Lung (tissue), 12 donors: ENCODE results near the gene EHBP1. TPM values are rescaled to one million over a fixed set of nuclear protein-coding genes. Genes with fewer than 3 reads are reported as not detected.

Experiments
- ATAC-seq: fragments of 200-7000 bp; cut with Tn5 transposase; one replicate; pipeline ENCODE4 v1.9.1; 2020; ENCODE audit warnings: moderate number of reproducible peaks; ENCODE audit not compliant: insufficient read depth, low FRiP score
- DNase-seq, 3 donors: peaks; one replicate each; pipeline ENCODE4 v3.0.0-alpha.2; 2013 to 2017
- H3K27ac ChIP-seq, 2 donors: one replicate each; pipeline ENCODE4 v1.5.1; 2013; ENCODE audit warnings: mild to moderate bottlenecking in 2 of 2, moderate library complexity in 2 of 2, control low read depth in 1 of 2, inconsistent platforms in 1 of 2, low read depth in 1 of 2, low read length in 1 of 2
- H3K27me3 ChIP-seq, 3 donors: one replicate each; pipeline ENCODE4 v1.5.1; 2013; ENCODE audit warnings: low read length in 2 of 3; ENCODE audit not compliant: control insufficient read depth in 3 of 3, insufficient read depth in 3 of 3
- H3K36me3 ChIP-seq, 4 donors: one replicate each; pipeline ENCODE4 v1.5.1; 2013; ENCODE audit warnings: low read length in 4 of 4, mild to moderate bottlenecking in 1 of 4, moderate library complexity in 1 of 4; ENCODE audit not compliant: control insufficient read depth in 4 of 4, insufficient read depth in 4 of 4
- H3K4me1 ChIP-seq, 5 donors: one replicate each; pipeline ENCODE4 v1.5.1; 2013; ENCODE audit warnings: low read length in 5 of 5, mild to moderate bottlenecking in 2 of 5, moderate library complexity in 1 of 5; ENCODE audit not compliant: control insufficient read depth in 5 of 5, insufficient read depth in 5 of 5
- H3K4me3 ChIP-seq: one replicate; pipeline ENCODE4 v1.5.1; 2013; ENCODE audit warnings: mild to moderate bottlenecking, control low read depth, moderate library complexity
- H3K9ac ChIP-seq, 2 donors: one replicate each; pipeline ENCODE4 v1.5.1; 2013; ENCODE audit warnings: low read length in 2 of 2, control low read depth in 1 of 2; ENCODE audit not compliant: insufficient read depth in 1 of 2
- H3K9me3 ChIP-seq, 4 donors: one replicate each; pipeline ENCODE4 v1.5.1; 2013; ENCODE audit warnings: low read length in 3 of 4, mild to moderate bottlenecking in 1 of 4, moderate library complexity in 1 of 4; ENCODE audit not compliant: control insufficient read depth in 4 of 4, insufficient read depth in 3 of 4
- CTCF ChIP-seq: IDR thresholded peaks from 2 replicates; pipeline ENCODE4 v1.5.1; 2012; ENCODE audit warnings: mild to moderate bottlenecking; ENCODE audit errors: control extremely low read depth, extremely low read depth
- WGBS, 2 donors: extraction: QIAGEN DNeasy Blood & Tissue Kit; methylation state at CpG; one replicate each; pipeline ENCODE4 v1.1.7; 2013; 5-methylcytosine and 5-hydroxymethylcytosine counted together
- polyA plus RNA-seq, 2 donors: library from polyadenylated mRNA; stranded (reverse); fragments of 200-250 nt; gene quantifications; one replicate each; pipeline ENCODE4 v1.2.1, GENCODE V29; 2013
- total RNA-seq, 2 donors: library from RNA; depleted of rRNA in 1 of 2; stranded (reverse); fragments of >200 nt in 1 of 2; gene quantifications; one replicate each; pipeline ENCODE4 v1.2.1, GENCODE V29; 2014 to 2021
- donor health status: control.
- donor health status: control.
- donor health status: Bipolar disorder and iron deficiency.
- donor health status: healthy.
- donor health status: DM: yes; HTN: yes; CAD: no.

Gene EHBP1
- total and polyA plus RNA-seq, 4 donors: 7.9 to 83.2 (median 22.7) TPM

- Histone ChIP-seq H3K9ac (no peak overlapping the region), H3K9me3 (no peaks in the 10 kb centered on the region), H3K4me3 (no peak overlapping the region), H3K36me3 (peaks cover 0 to 2% (median 0%) of the 10 kb centered on the region in 4 donors), H3K27me3 (no peaks in the 10 kb centered on the region), H3K27ac (no peak overlapping the region), H3K4me1 (no peaks in the 10 kb centered on the region)
- ATAC-seq (no peak), DNase-seq (no peak)
- no peak for TF ChIP-seq CTCF
- 98% methylated on average over 4 of the region's 4 CpGs for WGBS, 2 donors
Observed at GRCh38 chr2:63035660-63036059, 330.1 kb downstream of the EHBP1 start.

GRCh38 chr2:63038034-63038433 is 332.5 kb downstream of the EHBP1 start:
- Histone ChIP-seq H3K27ac (no peak overlapping the region), H3K36me3 (peaks cover 0 to 3% (median 0%) of the 10 kb centered on the region in 4 donors), H3K9me3 (no peaks in the 10 kb centered on the region), H3K4me3 (no peak overlapping the region), H3K9ac (no peak overlapping the region), H3K4me1 (no peaks in the 10 kb centered on the region), H3K27me3 (no peaks in the 10 kb centered on the region)
- DNase-seq (no peak), ATAC-seq (no peak)
- 98% methylated on average over 4 of the region's 4 CpGs for WGBS, 2 donors
- TF ChIP-seq CTCF: no peak

- Histone ChIP-seq H3K4me3 (no peak overlapping the region), H3K9ac (no peak overlapping the region), H3K36me3 (peaks cover 0 to 7% (median 0%) of the 10 kb centered on the region in 4 donors), H3K4me1 (no peaks in the 10 kb centered on the region), H3K27ac (no peak overlapping the region), H3K27me3 (peaks cover 6 to 17% (median 7%) of the 10 kb centered on the region in 3 donors), H3K9me3 (peaks cover 0 to 2% (median 0%) of the 10 kb centered on the region in 4 donors)
- 94 to 95% methylated on average over 1 of the region's 1 CpG for WGBS, 2 donors
- TF ChIP-seq CTCF: no peak
- DNase-seq (no peak), ATAC-seq (no peak)
Observed at GRCh38 chr2:63040586-63040985, 335.1 kb downstream of the EHBP1 start.

- Histone ChIP-seq H3K4me1 (no peaks in the 10 kb centered on the region), H3K4me3 (no peak overlapping the region), H3K9me3 (peaks cover 0 to 2% (median 0%) of the 10 kb centered on the region in 4 donors), H3K27ac (no peak overlapping the region), H3K36me3 (peaks cover 0 to 7% (median 1%) of the 10 kb centered on the region in 4 donors), H3K27me3 (peaks cover 10 to 27% (median 15%) of the 10 kb centered on the region in 3 donors), H3K9ac (no peak overlapping the region)
- ATAC-seq (no peak), DNase-seq (no peak)
- 99 to 100% methylated on average over 1 of the region's 1 CpG for WGBS, 2 donors
- TF ChIP-seq CTCF: no peak
Observed at GRCh38 chr2:63041592-63041991, 336.1 kb downstream of the EHBP1 start.
